ENCODE results near the gene MAGI2. TPM values are rescaled to one million over a fixed set of nuclear protein-coding genes. Genes with fewer than 3 reads are reported as not detected.

Gene MAGI2
- total RNA-seq, 1 donor from 2014 or later, result 6.3 TPM

GRCh38 chr7:78734626-78735025 is 718.8 kb downstream of the MAGI2 start:
- intact Hi-C loops (cut with DNase I), result no loop called here
- DNase-seq (ENCODE audit: low spot score), result no peak

DNA sequence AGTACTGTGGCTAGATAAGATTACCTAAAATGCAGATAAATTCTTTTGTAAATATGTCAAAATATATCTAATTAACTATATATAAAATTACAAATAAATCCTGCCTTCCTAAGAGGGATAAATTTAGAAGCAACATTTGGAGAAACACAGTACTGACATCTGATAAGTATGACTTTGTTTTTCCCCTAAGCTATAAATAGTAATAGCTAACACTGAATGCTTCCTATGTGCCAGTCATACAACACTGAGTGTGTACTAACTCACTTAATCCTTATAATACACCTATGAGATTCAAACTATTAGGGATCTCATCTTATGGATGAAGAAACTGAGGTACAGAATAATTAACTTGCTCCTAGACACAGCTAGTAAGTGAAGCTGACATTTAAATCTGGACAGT is 733.4 kb downstream of the MAGI2 start:
- intact Hi-C loops (cut with DNase I), result no loop called here

GRCh38 chr7:78718212-78718611 is 735.3 kb downstream of the MAGI2 start:
- DNase-seq (ENCODE audit: low spot score), result no peak
- intact Hi-C loops (cut with DNase I), result no loop called here

More for the DNA sequence above, 733.4 kb downstream of the MAGI2 start:
- no peak for DNase-seq (ENCODE audit: low spot score)

DNA sequence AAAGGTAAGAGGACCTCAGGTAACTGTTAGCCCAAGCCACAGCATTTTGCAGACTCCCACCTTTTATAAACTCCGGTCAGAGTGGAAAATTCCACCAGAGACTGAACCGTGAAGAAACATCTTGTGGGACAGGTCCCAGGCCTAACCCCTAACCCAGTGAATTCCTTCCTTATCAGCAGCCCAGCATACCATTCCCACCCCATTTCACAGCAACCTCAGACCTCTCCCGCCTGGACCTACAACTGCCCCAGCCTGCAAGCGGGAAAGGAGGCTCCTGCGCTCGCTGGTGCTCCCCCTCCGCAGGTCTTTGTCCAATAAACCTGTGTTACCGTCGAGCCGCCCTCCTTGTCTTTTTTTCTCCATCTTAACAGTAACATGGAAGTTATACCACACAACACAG is 736.6 kb downstream of the MAGI2 start:
- no peak for DNase-seq (ENCODE audit: low spot score)
- intact Hi-C loops (cut with DNase I), result no loop called here

- intact Hi-C loops (cut with DNase I), result no loop called here
- DNase-seq (ENCODE audit: low spot score), result no peak
These were observed 739.1 kb downstream of the MAGI2 start for GRCh38 chr7:78714356-78714755.

DNA sequence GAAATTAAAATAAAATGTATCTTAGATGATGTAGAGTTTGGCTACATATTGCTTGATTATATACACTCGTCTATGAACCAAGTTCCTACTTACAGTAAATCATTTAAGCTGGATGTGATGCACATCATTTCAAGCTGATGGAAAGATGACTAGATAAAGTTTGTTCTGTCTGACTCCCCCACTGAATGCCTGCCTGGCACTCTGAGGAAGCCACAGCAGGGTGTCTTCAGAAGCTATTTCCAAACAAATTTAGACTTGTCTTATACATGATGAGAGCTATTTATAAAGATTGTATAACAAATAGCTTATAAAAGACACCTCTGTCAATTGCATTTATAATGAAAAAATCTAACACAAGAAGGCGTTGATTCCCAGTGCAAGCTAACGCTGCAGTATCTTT is 741.4 kb downstream of the MAGI2 start:
- intact Hi-C loops (cut with DNase I), result no loop called here
- no peak for DNase-seq (ENCODE audit: low spot score)

- intact Hi-C loops (cut with DNase I), result no loop called here
These were observed 743.8 kb downstream of the MAGI2 start for GRCh38 chr7:78709658-78710057.

DNA sequence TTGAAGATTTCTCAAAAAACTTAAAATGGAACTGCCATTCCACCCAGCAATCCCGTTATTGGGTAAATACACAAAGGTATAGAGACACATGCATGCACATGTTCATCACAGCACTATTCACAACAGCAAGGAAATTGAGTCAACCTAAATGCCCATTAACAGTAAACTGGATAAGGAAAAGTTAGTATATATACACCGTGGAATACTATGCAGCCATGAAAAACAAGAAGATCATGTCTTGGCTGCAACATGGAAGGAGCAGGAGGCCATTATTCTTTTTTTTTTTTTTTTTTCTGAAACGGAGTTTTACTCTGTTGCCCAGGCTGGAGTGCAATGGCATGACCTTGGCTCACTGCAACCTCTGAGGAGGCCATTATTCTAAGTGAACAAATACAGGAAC is 749.0 kb downstream of the MAGI2 start:
- intact Hi-C loops (cut with DNase I), result no loop called here
- DNase-seq (ENCODE audit: low spot score), result no peak

More at GRCh38 chr7:78709658-78710057, 743.8 kb downstream of the MAGI2 start:
- no peak for DNase-seq (ENCODE audit: low spot score)

- DNase-seq (ENCODE audit: low spot score), result no peak
- intact Hi-C loops (cut with DNase I), result no loop called here
These were observed 750.1 kb downstream of the MAGI2 start for GRCh38 chr7:78703391-78703790.

GRCh38 chr7:78702770-78703169 is 750.7 kb downstream of the MAGI2 start:
- intact Hi-C loops (cut with DNase I), result no loop called here
- no peak for DNase-seq (ENCODE audit: low spot score)

DNA sequence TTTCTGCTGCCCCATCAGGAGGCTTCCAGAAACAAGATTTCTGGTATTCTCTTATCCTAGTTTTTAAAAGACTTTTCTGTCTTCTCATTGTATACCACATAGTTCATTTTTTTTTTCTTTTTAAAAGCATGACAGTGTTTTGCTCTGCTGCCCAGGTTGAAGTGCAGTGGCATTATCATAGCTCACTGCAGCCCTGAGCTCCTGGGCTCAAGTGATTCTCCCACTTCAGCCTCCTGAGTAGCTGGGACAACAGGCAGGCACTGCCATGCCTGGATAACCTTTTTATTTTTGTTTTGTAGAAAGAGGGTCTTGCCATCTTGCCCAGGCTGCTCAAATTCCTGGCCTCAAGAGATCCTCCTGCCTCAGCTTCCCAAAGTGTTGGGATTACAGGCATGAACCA is 757.6 kb downstream of the MAGI2 start:
- intact Hi-C loops (cut with DNase I), result no loop called here
- DNase-seq (ENCODE audit: low spot score), result no peak

- no peak for DNase-seq (ENCODE audit: low spot score)
- intact Hi-C loops (cut with DNase I), result no loop called here
These were observed 761.9 kb downstream of the MAGI2 start for GRCh38 chr7:78691584-78691983.

GRCh38 chr7:78690174-78690573 is 763.3 kb downstream of the MAGI2 start:
- no peak for DNase-seq (ENCODE audit: low spot score)
- intact Hi-C loops (cut with DNase I), result no loop called here

DNA sequence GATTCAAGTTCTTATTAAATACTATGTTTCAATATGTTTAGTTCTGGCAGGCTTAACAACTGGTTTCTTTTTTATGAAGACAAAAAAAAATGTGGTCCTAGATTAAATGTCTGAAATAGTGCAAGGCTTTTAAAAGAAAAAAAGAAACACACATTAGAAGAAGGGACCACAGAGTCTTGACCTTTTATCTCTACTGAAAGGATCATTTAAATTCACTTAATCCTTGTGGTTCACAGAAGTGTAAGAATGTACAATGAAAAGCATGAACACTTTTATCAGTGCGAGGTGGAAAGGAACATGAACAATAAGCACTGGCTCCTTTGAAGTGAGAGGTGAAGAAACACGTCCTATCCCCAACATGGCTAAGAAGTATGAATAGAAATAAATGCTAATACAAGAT is 765.1 kb downstream of the MAGI2 start:
- no peak for DNase-seq (ENCODE audit: low spot score)
- intact Hi-C loops (cut with DNase I), result no loop called here

DNA sequence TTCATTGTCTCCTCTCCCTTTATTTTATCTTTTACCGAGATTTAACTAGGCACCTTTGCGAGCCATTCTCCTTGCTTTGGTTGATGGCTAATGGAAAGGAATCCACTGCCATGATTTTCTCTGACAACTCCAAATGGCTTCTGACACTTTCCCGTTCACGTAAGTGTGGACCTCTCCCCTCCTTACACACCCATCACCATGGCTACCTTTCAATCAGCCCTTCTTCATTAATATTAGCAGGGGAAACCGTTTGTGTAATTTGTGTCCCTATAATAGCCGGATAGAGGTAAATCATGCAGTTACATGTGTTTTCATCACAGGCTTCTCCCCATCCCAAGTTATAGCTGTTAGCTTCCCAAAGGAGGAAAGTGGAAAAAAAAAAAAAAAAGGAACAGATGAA is 767.3 kb downstream of the MAGI2 start:
- no peak for DNase-seq (ENCODE audit: low spot score)
- intact Hi-C loops (cut with DNase I), result no loop called here

GRCh38 chr7:78684201-78684600 is 769.3 kb downstream of the MAGI2 start:
- no peak for DNase-seq (ENCODE audit: low spot score)
- intact Hi-C loops (cut with DNase I), result no loop called here

- DNase-seq (ENCODE audit: low spot score), result no peak
These were observed 769.9 kb downstream of the MAGI2 start for GRCh38 chr7:78683566-78683965.

DNA sequence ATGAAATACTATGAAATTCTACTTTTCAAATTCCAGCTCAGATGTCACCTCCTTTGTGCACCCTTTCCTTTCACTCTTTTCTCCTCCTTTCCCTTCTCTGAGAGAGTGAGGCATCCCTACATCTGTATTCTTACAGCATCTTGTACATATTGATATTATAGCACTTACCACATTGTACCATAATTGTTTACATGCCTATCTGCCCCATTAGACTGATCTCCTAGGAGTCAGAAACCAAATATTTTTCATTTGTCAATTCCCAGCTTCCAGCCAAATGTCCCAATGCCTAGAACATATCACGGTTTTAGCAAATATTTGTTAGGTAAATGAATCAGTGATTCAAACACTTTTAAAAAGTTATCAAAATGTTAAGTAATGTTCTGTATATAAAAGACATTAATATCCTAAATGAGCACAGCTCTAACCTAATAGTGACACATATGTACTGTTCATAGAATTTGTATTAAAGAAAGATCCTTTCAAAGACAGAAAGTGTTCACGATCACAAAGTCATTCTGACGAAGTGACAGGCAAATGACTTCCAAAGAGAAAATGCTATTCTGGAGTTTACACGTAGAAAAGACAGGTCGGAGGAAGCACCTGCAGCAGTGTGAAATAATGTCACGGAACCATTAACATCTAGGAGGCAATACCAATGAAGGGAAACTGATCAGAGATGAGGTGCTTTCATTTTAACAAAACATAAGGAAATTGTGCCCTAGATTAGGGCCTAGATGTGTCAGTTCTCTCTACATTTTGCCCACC is 774.2 kb downstream of the MAGI2 start:
- intact Hi-C loops (cut with DNase I), result no loop called here
- DNase-seq (ENCODE audit: low spot score), result no peak

More at GRCh38 chr7:78683566-78683965, 769.9 kb downstream of the MAGI2 start:
- intact Hi-C loops (cut with DNase I), result no loop called here

- no peak for DNase-seq (ENCODE audit: low spot score)
These were observed 776.1 kb downstream of the MAGI2 start for GRCh38 chr7:78677391-78677790.

GRCh38 chr7:78675511-78675910 is 778.0 kb downstream of the MAGI2 start:
- intact Hi-C loops (cut with DNase I), result no loop called here
- no peak for DNase-seq (ENCODE audit: low spot score)

More at GRCh38 chr7:78677391-78677790, 776.1 kb downstream of the MAGI2 start:
- intact Hi-C loops (cut with DNase I), result no loop called here

DNA sequence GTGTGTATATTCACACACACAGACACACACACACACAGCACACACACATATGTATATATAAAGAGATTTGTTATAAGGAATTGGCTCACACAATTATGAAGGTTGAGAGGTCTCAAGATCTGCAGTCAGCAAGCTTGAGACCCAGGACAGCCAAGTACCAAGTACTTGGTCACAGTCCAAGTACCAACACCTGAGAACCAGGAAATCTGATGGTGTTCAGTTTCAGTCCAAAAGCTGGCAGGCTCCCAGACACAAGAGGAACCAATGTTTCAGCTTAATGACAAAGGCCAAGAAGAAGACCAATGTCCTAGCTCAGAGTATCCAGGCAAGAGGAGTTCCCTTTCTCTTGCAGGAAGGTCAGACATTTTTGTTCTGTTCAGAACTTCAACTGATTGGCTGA is 780.2 kb downstream of the MAGI2 start:
- intact Hi-C loops (cut with DNase I), result no loop called here
- no peak for DNase-seq (ENCODE audit: low spot score)

- intact Hi-C loops (cut with DNase I), result no loop called here
- DNase-seq (ENCODE audit: low spot score), result no peak
These were observed 790.5 kb downstream of the MAGI2 start for GRCh38 chr7:78662939-78663338.
